ENCODE data around the gene SPEF2.
A peak's percentile ranks its signal among the peaks of the same experiment; 100 is the strongest.

SPEF2 gene, protein sequence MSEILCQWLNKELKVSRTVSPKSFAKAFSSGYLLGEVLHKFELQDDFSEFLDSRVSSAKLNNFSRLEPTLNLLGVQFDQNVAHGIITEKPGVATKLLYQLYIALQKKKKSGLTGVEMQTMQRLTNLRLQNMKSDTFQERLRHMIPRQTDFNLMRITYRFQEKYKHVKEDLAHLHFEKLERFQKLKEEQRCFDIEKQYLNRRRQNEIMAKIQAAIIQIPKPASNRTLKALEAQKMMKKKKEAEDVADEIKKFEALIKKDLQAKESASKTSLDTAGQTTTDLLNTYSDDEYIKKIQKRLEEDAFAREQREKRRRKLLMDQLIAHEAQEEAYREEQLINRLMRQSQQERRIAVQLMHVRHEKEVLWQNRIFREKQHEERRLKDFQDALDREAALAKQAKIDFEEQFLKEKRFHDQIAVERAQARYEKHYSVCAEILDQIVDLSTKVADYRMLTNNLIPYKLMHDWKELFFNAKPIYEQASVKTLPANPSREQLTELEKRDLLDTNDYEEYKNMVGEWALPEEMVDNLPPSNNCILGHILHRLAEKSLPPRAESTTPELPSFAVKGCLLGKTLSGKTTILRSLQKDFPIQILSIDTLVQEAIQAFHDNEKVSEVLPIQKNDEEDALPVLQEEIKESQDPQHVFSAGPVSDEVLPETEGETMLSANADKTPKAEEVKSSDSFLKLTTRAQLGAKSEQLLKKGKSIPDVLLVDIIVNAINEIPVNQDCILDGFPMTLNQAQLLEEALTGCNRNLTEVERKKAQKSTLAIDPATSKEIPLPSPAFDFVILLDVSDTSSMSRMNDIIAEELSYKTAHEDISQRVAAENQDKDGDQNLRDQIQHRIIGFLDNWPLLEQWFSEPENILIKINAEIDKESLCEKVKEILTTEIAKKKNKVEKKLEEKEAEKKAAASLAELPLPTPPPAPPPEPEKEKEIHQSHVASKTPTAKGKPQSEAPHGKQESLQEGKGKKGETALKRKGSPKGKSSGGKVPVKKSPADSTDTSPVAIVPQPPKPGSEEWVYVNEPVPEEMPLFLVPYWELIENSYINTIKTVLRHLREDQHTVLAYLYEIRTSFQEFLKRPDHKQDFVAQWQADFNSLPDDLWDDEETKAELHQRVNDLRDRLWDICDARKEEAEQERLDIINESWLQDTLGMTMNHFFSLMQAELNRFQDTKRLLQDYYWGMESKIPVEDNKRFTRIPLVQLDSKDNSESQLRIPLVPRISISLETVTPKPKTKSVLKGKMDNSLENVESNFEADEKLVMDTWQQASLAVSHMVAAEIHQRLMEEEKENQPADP (N-terminal part only)

GRCh38 chr5:35617435-35618303 is at the start of gene SPEF2:
Gene SPEF2, plus strand, starts transcription at chr5:35617863. Its CDS starts 135 bp downstream, at chr5:35617998.
- peak; percentile 74 to 77 for DNase-seq

DNA sequence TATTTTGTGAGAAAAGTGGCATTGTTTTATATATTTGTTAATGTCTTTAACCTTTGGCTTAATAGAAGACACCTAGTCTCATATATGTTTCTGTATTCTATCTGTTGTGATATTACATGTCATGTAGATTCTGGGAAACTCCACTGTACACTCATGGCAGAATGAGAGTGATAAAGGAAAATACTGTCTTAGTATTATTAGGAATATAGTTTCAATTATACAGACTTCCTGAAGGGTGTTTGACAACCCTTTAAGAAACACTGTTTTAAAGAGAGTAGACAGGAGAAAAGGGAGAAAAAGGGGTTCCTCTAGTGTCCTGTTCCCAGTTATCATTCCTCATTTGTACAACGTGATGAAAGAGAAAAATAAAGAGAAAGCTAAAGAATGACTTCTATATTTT is 42.1 kb upstream of the SPEF2 start:
- no peak for DNase-seq

- DNase-seq, result no peak
Observed at GRCh38 chr5:35587419-35587818, 30.2 kb upstream of the SPEF2 start.

DNA sequence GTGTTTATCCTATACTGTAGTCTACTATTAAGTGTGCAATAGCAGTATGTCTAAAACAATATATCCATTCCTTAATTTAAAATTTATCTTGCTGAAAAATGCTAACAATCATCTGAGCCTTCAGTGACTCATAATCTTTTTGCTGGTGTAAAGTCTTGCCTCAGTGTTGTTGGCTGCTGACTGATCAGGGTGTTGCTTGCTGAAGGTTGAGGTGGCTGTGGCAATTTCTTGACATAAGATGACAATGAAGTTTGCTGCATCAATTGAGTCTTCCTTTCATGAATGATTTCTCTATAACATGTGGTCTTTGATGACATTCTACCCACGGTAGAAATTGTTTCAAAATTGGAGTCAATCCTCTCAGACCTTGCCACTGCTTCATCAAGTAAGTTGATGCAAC is 24.3 kb upstream of the SPEF2 start:
- DNase-seq, result no peak

DNA sequence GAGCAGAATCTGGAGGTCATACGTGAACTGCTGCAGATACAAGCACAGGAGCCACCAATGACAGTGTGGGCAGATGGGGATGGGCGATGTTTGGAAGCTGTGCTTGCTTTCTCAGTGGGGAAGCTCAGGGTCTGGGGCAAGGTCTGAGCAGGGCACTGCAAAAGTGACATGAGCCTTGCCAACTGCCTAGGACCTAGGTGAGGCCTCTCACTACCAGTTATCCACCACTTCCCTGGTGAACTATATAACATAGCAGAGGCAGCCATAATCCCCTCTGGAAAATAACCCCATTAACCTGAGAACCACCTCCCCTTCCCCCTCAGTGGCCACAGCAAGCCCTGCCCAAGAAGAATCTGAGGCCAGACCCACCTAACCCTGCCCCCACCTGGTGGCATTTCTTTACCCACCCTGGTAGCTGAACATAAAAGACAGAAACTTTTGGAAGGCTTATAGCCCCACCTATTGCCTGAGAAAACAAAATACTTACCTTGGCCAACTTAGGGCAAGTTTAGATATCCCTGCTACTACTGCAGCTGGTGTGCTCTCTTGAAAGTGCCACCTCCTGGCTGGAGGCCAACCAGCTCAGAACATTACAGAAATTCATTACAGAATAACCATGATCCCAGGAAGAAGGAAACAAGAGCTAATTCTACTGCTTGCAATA is 18.8 kb upstream of the SPEF2 start:
- no peak for DNase-seq

DNA sequence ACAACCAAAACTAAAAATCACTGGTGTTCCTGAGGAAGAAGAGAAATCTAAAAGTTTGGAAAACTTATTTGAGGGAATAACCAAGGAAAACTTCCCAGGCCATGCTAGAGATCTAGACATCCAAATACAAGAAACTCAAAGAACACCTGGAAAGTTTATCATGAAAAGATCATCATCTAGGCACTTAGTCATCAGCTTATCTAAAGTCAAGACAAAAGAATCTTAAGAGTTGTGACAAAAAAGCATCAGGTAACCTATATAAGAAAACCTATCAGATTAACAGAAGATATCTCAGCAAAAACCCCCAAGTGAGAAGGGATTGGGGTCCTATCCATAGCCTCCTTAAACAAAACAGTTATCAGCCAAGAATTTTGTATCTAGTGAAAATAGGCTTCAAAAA is 17.1 kb upstream of the SPEF2 start:
- no peak for DNase-seq

DNA sequence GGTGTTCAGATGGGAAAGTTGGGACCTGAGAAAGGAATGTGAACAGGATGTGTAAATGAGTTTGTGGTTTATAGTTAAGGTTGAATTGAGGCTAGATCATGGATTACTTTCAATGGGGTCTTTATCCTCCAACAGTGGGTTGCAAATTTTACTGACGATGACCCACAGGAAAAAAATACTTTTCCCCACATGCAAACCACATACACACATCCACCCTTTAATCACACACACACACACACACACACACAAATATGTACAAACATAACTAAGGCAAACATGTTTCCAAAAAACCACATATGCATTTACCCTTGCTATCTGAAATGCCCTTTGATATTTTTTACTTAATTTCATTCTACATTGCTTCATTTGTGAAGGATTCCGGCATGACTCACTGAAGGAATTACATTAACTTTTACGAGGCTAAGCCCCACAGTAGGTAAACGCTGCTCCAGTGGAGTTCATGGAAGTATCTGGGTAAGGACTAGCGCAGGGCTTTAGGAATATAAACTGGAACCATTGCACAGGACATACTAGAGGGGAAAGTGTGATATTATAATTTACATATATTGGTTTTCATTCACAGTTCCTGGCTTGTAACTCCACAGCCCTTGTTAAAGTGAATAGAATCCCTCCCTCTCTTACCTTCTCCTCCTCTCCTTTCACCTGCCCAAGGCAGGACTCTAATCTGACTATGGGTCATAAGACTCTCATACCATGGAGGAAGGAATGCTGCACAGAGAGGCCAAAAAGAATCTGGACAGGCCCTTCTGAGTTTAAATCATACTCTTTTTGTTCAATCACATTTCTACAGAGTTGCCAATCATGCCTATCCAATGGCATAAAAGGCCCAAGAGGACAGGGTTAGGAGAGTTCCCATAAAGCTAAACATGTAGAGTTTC is 8.5 kb upstream of the SPEF2 start:
- DNase-seq, result no peak

- no peak for DNase-seq
Observed at GRCh38 chr5:35617060-35617434, 616 bp upstream of the SPEF2 start.

DNA sequence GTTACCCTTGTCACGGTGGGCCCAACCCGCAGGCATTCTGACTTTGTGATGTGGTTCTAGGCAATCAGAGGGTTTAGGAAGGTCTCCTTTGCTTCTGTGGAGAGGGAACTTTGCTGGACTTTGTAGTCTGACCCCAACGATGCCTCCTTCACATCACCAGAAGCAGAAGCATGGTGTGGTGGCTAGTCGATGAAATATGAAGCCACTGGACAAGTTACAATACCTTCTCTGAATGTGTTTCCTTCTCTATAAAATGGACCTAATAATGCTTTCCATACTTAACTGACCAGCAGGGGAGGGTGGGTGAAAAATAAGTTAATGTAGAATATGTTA is 607 bp downstream of the SPEF2 start:
- DNase-seq, result no peak

GRCh38 chr5:35618781-35619180 is 1.1 kb downstream of the SPEF2 start:
- no peak for DNase-seq

DNA sequence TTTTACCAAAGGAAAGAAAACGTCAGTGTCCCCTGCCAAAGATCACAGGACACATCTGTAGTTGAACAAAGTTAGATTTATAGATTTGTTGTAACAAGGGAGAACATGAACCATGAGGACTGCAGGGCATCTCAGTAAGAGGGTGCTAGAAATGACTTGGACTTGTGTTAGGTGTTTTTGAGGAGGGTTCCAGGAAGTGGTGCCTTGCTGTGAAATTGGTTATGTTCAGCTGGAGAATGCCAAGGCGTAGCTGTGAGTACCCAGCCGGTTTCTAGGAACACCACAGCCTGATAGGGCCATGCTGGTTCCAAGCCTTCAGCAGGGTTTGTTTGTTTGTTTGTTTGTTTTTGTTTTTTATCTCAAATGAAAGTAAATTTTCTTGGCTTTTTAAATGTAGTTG is 5.3 kb downstream of the SPEF2 start:
- no peak for DNase-seq

DNA sequence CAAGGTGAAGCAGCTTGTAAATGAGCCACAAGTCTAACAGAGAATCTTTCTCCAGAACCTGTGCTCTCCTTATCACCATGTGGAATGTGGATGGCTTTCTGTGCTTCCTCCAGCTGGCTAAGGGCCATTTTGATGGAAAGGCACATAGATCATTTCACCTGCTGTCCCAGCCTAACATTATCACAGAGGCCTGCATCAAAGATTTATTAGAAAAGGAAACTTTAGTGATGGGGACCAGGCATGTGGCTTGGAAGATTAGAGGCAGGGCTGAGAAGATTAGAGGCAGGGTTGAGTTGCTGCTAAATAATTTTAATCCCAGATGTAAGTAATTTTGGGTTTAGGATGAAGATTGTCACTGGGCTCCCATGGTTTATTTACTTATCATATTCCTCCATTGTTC is 6.3 kb downstream of the SPEF2 start:
- no peak for DNase-seq

DNA sequence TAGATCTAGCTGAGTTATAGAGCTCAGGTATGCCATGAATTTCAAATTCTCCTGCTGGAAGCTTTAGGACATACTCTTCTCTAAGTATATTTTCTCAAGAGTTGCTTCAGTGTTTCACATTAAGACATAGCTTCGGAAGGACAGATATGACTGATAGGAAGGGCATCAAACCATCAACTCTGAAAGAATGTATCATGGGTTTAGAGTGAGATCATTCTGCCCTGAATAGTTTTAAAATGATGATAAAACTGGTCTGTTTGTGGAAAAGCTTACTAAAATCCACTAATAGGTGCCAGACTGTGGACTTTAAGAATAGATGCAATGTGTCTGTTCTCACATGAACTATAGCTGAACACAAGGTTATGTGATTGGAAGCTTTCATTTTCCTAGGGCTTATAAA is 8.4 kb downstream of the SPEF2 start:
- DNase-seq, result no peak

DNA sequence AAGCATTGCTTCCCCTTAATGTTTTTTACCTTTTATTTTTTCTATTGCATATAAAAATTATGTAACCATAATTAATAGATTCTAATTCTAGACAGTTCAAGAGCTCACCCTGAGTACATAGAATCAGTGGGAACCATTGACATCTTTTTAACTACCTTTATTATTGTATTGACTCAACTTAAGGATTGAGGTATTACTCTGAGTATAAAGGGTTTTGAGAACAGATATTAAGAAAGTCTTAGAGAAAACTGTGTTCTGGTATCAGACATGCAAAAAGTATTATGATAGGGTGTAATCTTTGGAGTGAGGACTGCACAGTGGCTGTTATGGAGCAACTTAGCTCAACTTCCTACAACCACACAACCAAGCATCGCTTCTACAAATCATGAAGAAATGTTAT is 8.9 kb downstream of the SPEF2 start:
- no peak for DNase-seq

- no peak for DNase-seq
Observed at GRCh38 chr5:35634326-35634725, 16.7 kb downstream of the SPEF2 start.

- no peak for DNase-seq
Observed at GRCh38 chr5:35640623-35641022, 23.0 kb downstream of the SPEF2 start.

DNA sequence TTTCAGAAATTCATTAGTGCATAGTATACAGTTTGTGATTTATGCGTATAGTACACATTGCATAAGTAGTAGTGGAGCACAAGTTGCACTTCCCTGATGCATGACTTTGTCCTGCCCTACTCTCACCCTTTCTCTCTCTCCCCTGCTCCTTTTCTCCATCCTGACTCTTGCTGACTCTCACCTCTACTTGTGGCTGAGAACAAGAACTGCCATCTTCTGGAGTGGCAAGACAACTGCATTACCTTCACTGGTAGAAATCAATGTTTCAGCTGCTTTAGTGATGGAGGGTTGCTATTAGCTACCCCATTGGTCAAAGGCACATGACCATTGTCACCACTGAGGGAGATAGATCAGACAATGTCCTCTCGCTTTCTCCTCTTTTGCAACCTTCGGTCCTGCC is 26.9 kb downstream of the SPEF2 start:
- DNase-seq, result no peak

GRCh38 chr5:35647128-35647527 is 29.5 kb downstream of the SPEF2 start:
- DNase-seq, result no peak

GRCh38 chr5:35647712-35648111 is 30.0 kb downstream of the SPEF2 start:
- DNase-seq, result no peak

DNA sequence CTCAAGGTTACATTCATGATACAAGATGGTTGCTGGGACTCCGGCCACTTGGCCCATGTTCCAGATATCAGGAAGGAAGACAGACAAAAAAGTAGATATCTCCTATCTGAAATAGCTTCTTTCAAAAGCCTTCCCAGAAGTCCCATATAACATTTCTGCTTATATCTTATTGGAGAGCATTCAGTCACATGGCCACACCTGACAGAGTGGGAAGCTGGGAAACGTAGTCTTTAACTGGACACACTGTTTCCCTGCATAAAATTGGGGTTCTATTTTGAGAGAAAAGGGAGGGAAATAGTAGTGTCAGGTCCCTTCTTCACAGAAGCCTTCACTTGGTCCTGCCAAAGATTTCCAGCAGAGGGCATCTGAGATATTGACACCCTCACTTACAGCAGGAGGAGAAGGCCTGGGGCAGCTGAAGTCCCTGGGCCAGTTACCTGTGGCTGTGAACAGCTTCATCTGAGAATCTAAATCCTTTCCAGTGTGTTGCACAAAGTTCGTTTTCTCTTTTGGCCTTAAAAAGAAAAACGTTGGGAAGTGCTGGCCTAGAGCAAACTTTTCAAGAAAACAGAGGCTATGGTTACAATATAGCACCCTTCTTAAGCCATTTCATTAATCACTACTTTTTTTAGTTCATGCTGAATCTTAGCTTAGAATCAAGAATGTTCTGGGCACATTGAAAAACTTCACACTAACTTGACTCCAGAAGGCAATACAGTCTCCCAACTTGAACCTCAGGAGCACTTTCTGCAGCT is 33.5 kb downstream of the SPEF2 start:
- peak; percentile 60 to 77 for DNase-seq

All from activated CD4-positive, alpha-beta T cell treated with anti-CD3 and anti-CD28 coated beads for 4 hours (primary cell).